Measurements from ENCODE around the gene NRAP. TPM values are rescaled to one million over a fixed set of nuclear protein-coding genes. Genes with fewer than 3 reads are reported as not detected.

Gene NRAP
- total and polyA plus RNA-seq, 2 of the 8 experiments (the other 6 are each of a cell fraction or from before 2014, with no cell fraction given): not detected

- Histone ChIP-seq H2BK20ac (ENCODE audit: low read length) (no peak overlapping the region), H2BK15ac (ENCODE audit: low read length) (no peak overlapping the region), H3K36me3 (ENCODE audit: control insufficient read depth in 2 of 4, insufficient read depth in 4 of 4, low read length in 3 of 4) (peaks cover 0 to 6% (median 0%) of the 10 kb centered on the region in 4 experiments; a peak in 2 of 8 replicates), H3K27ac (ENCODE audit: low read depth, low read length) (no peak overlapping the region), H2BK5ac (ENCODE audit: low read depth, low read length) (no peak overlapping the region), H4K20me1 (replicated peaks in 1 of 2; ENCODE audit: control insufficient read depth in 1 of 2, insufficient read depth in 2 of 2, low read length in 2 of 2) (peaks cover 0 to 2% of the 10 kb centered on the region in 2 experiments), H2BK120ac (replicated peaks; ENCODE audit: low read depth, low read length) (no peak overlapping the region), H2BK12ac (ENCODE audit: low read depth, low read length) (no peak overlapping the region), H3K14ac (ENCODE audit: insufficient read length) (no peak overlapping the region), H3K27me3 (replicated peaks in 1 of 4; ENCODE audit: control insufficient read depth in 3 of 4, extremely low read depth in 1 of 4, insufficient read depth in 3 of 4, low read length in 3 of 4) (no peaks in the 10 kb centered on the region), H3K9me3 (ENCODE audit: insufficient read depth in 2 of 2, low read depth in 1 of 2, low read length in 1 of 2) (peaks cover 3 to 6% of the 10 kb centered on the region in 2 experiments; a peak in 3 of 4 replicates), H3K4me3 (ENCODE audit: extremely low read depth in 1 of 4, insufficient read depth in 2 of 4, low read depth in 3 of 4, low read length in 4 of 4) (no peak overlapping the region), H3K79me2 (ENCODE audit: control insufficient read depth in 1 of 2, insufficient read depth in 2 of 2, low read length in 2 of 2) (peaks cover 0 to 5% of the 10 kb centered on the region in 2 experiments; a peak in 1 of 4 replicates), H4K91ac (replicated peaks; ENCODE audit: insufficient read length, low read length) (no peak overlapping the region), H2AK5ac (ENCODE audit: low read depth, low read length) (no peak overlapping the region), H3K4ac (replicated peaks; ENCODE audit: insufficient read length, low read depth, low read length) (no peak overlapping the region), H4K8ac (ENCODE audit: extremely low read depth, insufficient read depth, low read length) (no peak overlapping the region), H3K4me2 (ENCODE audit: insufficient read depth in 1 of 2, low read depth in 2 of 2, low read length in 2 of 2) (no peak overlapping the region), H3K9ac (replicated peaks in 1 of 4; ENCODE audit: extremely low read depth in 1 of 4, low read depth in 3 of 4, low read length in 3 of 4) (no peak overlapping the region), H2AFZ (ENCODE audit: low read length) (no peak overlapping the region), H3K4me1 (replicated peaks in 1 of 4; ENCODE audit: control insufficient read depth in 3 of 4, insufficient read depth in 4 of 4, low read length in 3 of 4) (peaks cover 0 to 4% (median 0%) of the 10 kb centered on the region in 4 experiments; a peak in 1 of 7 replicates), H4K5ac (ENCODE audit: insufficient read length, low read depth, low read length) (no peak overlapping the region), H3K79me1 (ENCODE audit: low read depth, low read length) (no peaks in the 10 kb centered on the region), H3K56ac (replicated peaks; ENCODE audit: insufficient read length, low read depth, low read length) (no peak overlapping the region), H3K18ac (ENCODE audit: extremely low read depth, low read length) (no peak overlapping the region), H3K23me2 (ENCODE audit: low read depth, low read length) (no peaks in the 10 kb centered on the region), H3K23ac (ENCODE audit: insufficient read length) (no peak overlapping the region)
- 73% methylated on average over 3 of the region's 3 CpGs; no CpG with 5 or more reads in 1 of the 2 experiments for WGBS, 2 experiments (ENCODE audit: extremely low coverage in 1 of 2, insufficient coverage in 1 of 2, insufficient read length in 1 of 2, insufficient replicate concordance in 2 of 2, low coverage in 1 of 2, low lambda C conversion rate in 2 of 2, missing lambda C conversion rate in 1 of 2)
- no peak for FAIRE-seq
- TF ChIP-seq JUND (IDR thresholded peaks at IDR 0.05; ENCODE audit: low read length): no peak
- DNase-seq (ENCODE audit: low read depth in 1 of 2, low spot score in 2 of 2): no peak
- CTCF ChIA-PET (ENCODE audit: partially characterized antibody): interaction anchor here (0.6 to 2.4 kb wide), 3 partner anchors 12 to 448 kb away, joined by 3 to 9 read pairs (median 5); no protein-coding TSS in a partner anchor
- POLR2A ChIA-PET (ENCODE audit: partially characterized antibody): no interaction called here
Measured at GRCh38 chr10:113690749-113691148, 26.9 kb upstream of the NRAP start.
